HL-60 (cell line): ENCODE results near the gene BCAS3.

Experiments
- DNase-seq, 2 experiments: peaks; one replicate each; pipeline ENCODE4 v3.0.0-alpha.2; 2010 to 2020; ENCODE audit warnings: low read depth in 1 of 2, low spot score in 1 of 2
- H3K27ac ChIP-seq: fragments of 250-450 bp; sonication (Bioruptor Pico); replicated peaks from 2 replicates; pipeline ENCODE4 v1.5.1; 2020; ENCODE audit warnings: mild to moderate bottlenecking, moderate library complexity
- H3K27me3 ChIP-seq: fragments of 250-450 bp; sonication (Bioruptor Pico); 2 replicates; pipeline ENCODE4 v1.5.1; 2021; ENCODE audit warnings: mild to moderate bottlenecking, moderate library complexity; ENCODE audit not compliant: insufficient read depth, poor library complexity, severe bottlenecking
- H3K4me3 ChIP-seq: replicated peaks from 2 replicates; pipeline ENCODE4 v1.5.1; 2011; ENCODE audit warnings: mild to moderate bottlenecking, control low read depth, low read length; ENCODE audit not compliant: insufficient read depth
- GABPA ChIP-seq: IDR thresholded peaks from 2 replicates; pipeline ENCODE4 v1.6.1; 2012; ENCODE audit warnings: low read depth
- POLR2AphosphoS5 ChIP-seq: IDR thresholded peaks from 2 replicates; pipeline ENCODE4 v1.6.1; 2012; ENCODE audit warnings: low read depth
- REST ChIP-seq: IDR thresholded peaks from 2 replicates; pipeline ENCODE4 v1.6.1; 2012; ENCODE audit warnings: low read depth; ENCODE audit not compliant: insufficient replicate concordance
- SPI1 ChIP-seq: IDR thresholded peaks from 2 replicates; pipeline ENCODE4 v1.6.1; 2012; ENCODE audit warnings: low read depth, mild to moderate bottlenecking, borderline replicate concordance
- TF ChIP-seq, protein P1 (sequence below): IDR thresholded peaks from one replicate; pipeline ENCODE4 v1.5.1; 2011; ENCODE audit warnings: low read length, control low read depth, inconsistent platforms; ENCODE audit not compliant: insufficient read depth

The BCAS3 gene

DNA sequence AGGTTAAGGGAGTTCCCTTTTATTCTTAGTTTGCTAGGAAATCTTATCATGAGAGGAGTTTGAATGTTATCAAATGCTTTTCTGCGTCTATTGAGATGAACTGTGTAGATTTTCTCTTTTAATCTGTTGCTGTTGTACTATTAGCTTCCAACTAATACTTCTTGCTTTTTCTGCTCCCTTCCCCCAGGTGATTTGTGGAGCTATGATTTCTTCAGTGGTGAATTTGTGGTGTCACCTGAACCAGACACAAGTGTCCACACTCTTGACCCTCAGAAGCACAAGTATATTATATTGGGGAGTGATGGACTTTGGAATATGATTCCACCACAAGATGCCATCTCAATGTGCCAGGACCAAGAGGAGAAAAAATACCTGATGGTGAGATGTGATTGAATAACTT, 29.9 kb upstream of the BCAS3 start:
- TF ChIP-seq, protein P1, sequence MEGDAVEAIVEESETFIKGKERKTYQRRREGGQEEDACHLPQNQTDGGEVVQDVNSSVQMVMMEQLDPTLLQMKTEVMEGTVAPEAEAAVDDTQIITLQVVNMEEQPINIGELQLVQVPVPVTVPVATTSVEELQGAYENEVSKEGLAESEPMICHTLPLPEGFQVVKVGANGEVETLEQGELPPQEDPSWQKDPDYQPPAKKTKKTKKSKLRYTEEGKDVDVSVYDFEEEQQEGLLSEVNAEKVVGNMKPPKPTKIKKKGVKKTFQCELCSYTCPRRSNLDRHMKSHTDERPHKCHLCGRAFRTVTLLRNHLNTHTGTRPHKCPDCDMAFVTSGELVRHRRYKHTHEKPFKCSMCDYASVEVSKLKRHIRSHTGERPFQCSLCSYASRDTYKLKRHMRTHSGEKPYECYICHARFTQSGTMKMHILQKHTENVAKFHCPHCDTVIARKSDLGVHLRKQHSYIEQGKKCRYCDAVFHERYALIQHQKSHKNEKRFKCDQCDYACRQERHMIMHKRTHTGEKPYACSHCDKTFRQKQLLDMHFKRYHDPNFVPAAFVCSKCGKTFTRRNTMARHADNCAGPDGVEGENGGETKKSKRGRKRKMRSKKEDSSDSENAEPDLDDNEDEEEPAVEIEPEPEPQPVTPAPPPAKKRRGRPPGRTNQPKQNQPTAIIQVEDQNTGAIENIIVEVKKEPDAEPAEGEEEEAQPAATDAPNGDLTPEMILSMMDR, result no peak
- TF ChIP-seq REST (no peak), GABPA (no peak), POLR2AphosphoS5 (no peak), SPI1 (no peak)
- DNase-seq, result no peak
- Histone ChIP-seq H3K27me3 (no peaks in the 10 kb centered on the region), H3K27ac (no peak overlapping the region), H3K4me3 (no peak overlapping the region)

DNA sequence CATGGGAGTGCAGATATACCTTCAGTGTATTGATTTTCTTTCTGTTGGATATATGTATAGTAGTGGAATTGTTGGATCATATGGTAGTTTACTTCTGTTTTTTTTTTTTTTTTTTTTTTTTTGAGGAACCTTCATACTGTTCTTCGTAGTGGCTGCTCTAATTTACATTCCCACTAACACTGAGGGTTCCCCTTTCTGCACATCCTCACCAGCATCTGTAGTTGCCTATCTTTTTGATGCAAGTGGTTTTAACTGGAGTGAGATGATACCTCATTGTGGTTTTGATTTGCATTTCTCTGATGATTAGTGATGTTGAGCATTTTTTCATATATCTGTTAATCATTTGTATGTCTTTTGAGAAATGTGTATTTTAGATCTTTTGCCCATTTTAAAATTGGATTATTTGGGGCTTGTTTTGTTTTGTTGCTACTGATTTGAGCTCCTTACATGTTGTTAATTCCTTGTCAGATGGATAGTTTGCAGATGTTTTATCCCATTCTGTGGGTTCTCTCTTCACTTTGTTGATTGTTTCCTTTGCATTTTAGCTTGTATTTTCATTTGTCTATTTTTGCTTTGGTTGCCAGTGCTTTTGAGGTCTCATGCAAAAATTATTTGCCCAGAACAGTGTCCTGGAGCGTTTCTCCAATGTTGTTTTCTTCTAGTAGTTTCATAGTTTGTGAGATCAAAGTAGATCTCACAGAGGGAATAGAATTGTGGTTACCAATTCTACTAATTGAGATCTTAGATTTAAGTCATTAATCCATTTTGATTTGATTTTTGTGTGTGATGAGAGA, 25.0 kb upstream of the BCAS3 start:
- DNase-seq, result peak in 1 of 2 experiments; percentile 54
- no peaks in the 10 kb centered on the region for H3K27me3 ChIP-seq
- H3K4me3 ChIP-seq, result no peak overlapping the region
- H3K27ac ChIP-seq, result no peak overlapping the region
- peak; percentile 85 for TF ChIP-seq SPI1
- TF ChIP-seq, protein P1, result no peak

DNA sequence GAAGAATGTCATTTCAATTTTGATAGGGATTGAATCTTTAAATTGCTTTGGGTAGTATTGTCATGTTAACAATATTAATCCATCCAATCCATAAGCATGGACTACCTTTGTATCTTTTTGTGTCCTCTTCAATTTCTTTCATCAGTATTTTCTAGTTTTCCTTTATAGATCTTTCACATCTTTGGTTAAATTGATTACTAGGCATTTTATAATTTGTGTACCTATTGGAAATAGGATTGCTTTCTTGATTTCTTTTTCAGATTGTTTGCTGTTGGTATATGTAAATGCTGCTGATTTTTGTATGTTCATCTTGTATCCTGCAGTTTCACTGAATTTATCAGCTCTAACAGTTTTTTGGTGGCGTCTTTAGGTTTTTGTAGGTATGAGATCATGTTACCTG, 24.1 kb upstream of the BCAS3 start:
- no peak overlapping the region for H3K27ac ChIP-seq
- no peak for DNase-seq
- TF ChIP-seq, protein P1, result no peak

GRCh38 chr17:60656499-60656898, 21.2 kb upstream of the BCAS3 start:
- TF ChIP-seq REST (no peak), GABPA (no peak), SPI1 (no peak), POLR2AphosphoS5 (no peak)
- TF ChIP-seq, protein P1, result no peak
- no peak overlapping the region for H3K4me3 ChIP-seq
- no peak for DNase-seq
- no peak overlapping the region for H3K27ac ChIP-seq
- no peaks in the 10 kb centered on the region for H3K27me3 ChIP-seq

More for the DNA sequence above, 24.1 kb upstream of the BCAS3 start:
- Histone ChIP-seq H3K4me3 (no peak overlapping the region), H3K27me3 (no peaks in the 10 kb centered on the region)
